ENCODE results near the gene ZNFX1.

Gene ZNFX1

GRCh38 chr20:49278036-49278817, at the start of gene ZNFX1:
Gene ZNFX1 (minus strand): TSS chr20:49278057. CDS start chr20:49275839, 2,218 bp downstream.
- H3K36me3 ChIP-seq (replicated peaks; ENCODE audit: low read depth, low read length): peaks cover 65% of the 10 kb centered on the region
- H3K79me2 ChIP-seq (ENCODE audit: low read length): peaks cover 93% of the 10 kb centered on the region
- peak within 1 kb of the TSS; percentile 85 for H3K27ac ChIP-seq (ENCODE audit: low read length)
- H3K4me1 ChIP-seq (ENCODE audit: low read length): peaks cover 51% of the 10 kb centered on the region
- peaks cover 41% of the 10 kb centered on the region for H4K20me1 ChIP-seq (ENCODE audit: insufficient read depth, low read length)
- H3K9me3 ChIP-seq (ENCODE audit: insufficient read depth, low read length): peaks cover 41% of the 10 kb centered on the region
- TF ChIP-seq EZH2phosphoT487 (IDR thresholded peaks at IDR 0.05; ENCODE audit: low read depth): no peak
- peak; percentile 30; the same call in 1 of the 2 replicates for TF ChIP-seq CTCF (IDR thresholded peaks at IDR 0.05; ENCODE audit: low read depth, low read length)
- H3K4me2 ChIP-seq (ENCODE audit: low read length): peak within 1 kb of the TSS; percentile 89
- peak within 1 kb of the TSS; percentile 82 for H3K4me3 ChIP-seq (ENCODE audit: low read length)
- H3K9ac ChIP-seq (ENCODE audit: low read length): peak within 1 kb of the TSS; percentile 97
- H2AFZ ChIP-seq (ENCODE audit: low read depth, low read length): peak within 1 kb of the TSS; percentile 88
- no peaks in the 10 kb centered on the region for H3K27me3 ChIP-seq (ENCODE audit: low read depth, low read length)

GRCh38 chr20:49326026-49326425, 48.2 kb upstream of the ZNFX1 start:
- Histone ChIP-seq H3K27me3 (ENCODE audit: low read depth, low read length) (peaks cover 71% of the 10 kb centered on the region), H3K36me3 (replicated peaks; ENCODE audit: low read depth, low read length) (no peaks in the 10 kb centered on the region), H2AFZ (ENCODE audit: low read depth, low read length) (no peak overlapping the region), H3K79me2 (ENCODE audit: low read length) (no peaks in the 10 kb centered on the region), H3K9ac (ENCODE audit: low read length) (no peak overlapping the region), H3K4me2 (ENCODE audit: low read length) (no peak overlapping the region), H3K27ac (ENCODE audit: low read length) (no peak overlapping the region), H4K20me1 (ENCODE audit: insufficient read depth, low read length) (no peaks in the 10 kb centered on the region), H3K9me3 (ENCODE audit: insufficient read depth, low read length) (no peaks in the 10 kb centered on the region), H3K4me1 (ENCODE audit: low read length) (no peaks in the 10 kb centered on the region), H3K4me3 (ENCODE audit: low read length) (no peak overlapping the region)
- TF ChIP-seq CTCF (IDR thresholded peaks at IDR 0.05; ENCODE audit: low read depth, low read length) (no peak), EZH2phosphoT487 (IDR thresholded peaks at IDR 0.05; ENCODE audit: low read depth) (no peak)

GRCh38 chr20:49324306-49324705, 46.4 kb upstream of the ZNFX1 start:
- Histone ChIP-seq H3K27ac (ENCODE audit: low read length) (no peak overlapping the region), H2AFZ (ENCODE audit: low read depth, low read length) (no peak overlapping the region), H3K4me2 (ENCODE audit: low read length) (no peak overlapping the region), H3K27me3 (ENCODE audit: low read depth, low read length) (peaks cover 58% of the 10 kb centered on the region), H3K4me3 (ENCODE audit: low read length) (no peak overlapping the region), H3K4me1 (ENCODE audit: low read length) (no peaks in the 10 kb centered on the region), H3K36me3 (replicated peaks; ENCODE audit: low read depth, low read length) (no peaks in the 10 kb centered on the region), H3K9me3 (ENCODE audit: insufficient read depth, low read length) (no peaks in the 10 kb centered on the region), H3K79me2 (ENCODE audit: low read length) (no peaks in the 10 kb centered on the region), H3K9ac (ENCODE audit: low read length) (no peak overlapping the region), H4K20me1 (ENCODE audit: insufficient read depth, low read length) (no peaks in the 10 kb centered on the region)
- TF ChIP-seq EZH2phosphoT487 (IDR thresholded peaks at IDR 0.05; ENCODE audit: low read depth): no peak
- no peak for TF ChIP-seq CTCF (IDR thresholded peaks at IDR 0.05; ENCODE audit: low read depth, low read length)

- Histone ChIP-seq H3K9me3 (ENCODE audit: insufficient read depth, low read length) (no peaks in the 10 kb centered on the region), H3K79me2 (ENCODE audit: low read length) (no peaks in the 10 kb centered on the region), H3K9ac (ENCODE audit: low read length) (no peak overlapping the region), H4K20me1 (ENCODE audit: insufficient read depth, low read length) (no peaks in the 10 kb centered on the region), H3K4me2 (ENCODE audit: low read length) (no peak overlapping the region), H2AFZ (ENCODE audit: low read depth, low read length) (no peak overlapping the region), H3K27ac (ENCODE audit: low read length) (no peak overlapping the region), H3K4me1 (ENCODE audit: low read length) (no peaks in the 10 kb centered on the region), H3K27me3 (ENCODE audit: low read depth, low read length) (peaks cover 52% of the 10 kb centered on the region), H3K36me3 (replicated peaks; ENCODE audit: low read depth, low read length) (no peaks in the 10 kb centered on the region), H3K4me3 (ENCODE audit: low read length) (no peak overlapping the region)
- TF ChIP-seq EZH2phosphoT487 (IDR thresholded peaks at IDR 0.05; ENCODE audit: low read depth): no peak
- peak; percentile 37 for TF ChIP-seq CTCF (IDR thresholded peaks at IDR 0.05; ENCODE audit: low read depth, low read length)
These were observed 45.9 kb upstream of the ZNFX1 start for GRCh38 chr20:49323622-49324238.
